ENCODE data around the gene CTTNBP2NL. TPM values are rescaled to one million over a fixed set of nuclear protein-coding genes. Genes with fewer than 3 reads are reported as not detected.

CTTNBP2NL gene, protein sequence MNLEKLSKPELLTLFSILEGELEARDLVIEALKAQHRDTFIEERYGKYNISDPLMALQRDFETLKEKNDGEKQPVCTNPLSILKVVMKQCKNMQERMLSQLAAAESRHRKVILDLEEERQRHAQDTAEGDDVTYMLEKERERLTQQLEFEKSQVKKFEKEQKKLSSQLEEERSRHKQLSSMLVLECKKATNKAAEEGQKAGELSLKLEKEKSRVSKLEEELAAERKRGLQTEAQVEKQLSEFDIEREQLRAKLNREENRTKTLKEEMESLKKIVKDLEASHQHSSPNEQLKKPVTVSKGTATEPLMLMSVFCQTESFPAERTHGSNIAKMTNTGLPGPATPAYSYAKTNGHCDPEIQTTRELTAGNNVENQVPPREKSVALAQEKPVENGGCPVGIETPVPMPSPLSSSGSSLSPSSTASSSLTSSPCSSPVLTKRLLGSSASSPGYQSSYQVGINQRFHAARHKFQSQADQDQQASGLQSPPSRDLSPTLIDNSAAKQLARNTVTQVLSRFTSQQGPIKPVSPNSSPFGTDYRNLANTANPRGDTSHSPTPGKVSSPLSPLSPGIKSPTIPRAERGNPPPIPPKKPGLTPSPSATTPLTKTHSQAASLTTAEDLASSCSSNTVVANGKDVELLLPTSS
- total RNA-seq = 1 to 10 TPM; 3.4 to 5.5 TPM

DNA sequence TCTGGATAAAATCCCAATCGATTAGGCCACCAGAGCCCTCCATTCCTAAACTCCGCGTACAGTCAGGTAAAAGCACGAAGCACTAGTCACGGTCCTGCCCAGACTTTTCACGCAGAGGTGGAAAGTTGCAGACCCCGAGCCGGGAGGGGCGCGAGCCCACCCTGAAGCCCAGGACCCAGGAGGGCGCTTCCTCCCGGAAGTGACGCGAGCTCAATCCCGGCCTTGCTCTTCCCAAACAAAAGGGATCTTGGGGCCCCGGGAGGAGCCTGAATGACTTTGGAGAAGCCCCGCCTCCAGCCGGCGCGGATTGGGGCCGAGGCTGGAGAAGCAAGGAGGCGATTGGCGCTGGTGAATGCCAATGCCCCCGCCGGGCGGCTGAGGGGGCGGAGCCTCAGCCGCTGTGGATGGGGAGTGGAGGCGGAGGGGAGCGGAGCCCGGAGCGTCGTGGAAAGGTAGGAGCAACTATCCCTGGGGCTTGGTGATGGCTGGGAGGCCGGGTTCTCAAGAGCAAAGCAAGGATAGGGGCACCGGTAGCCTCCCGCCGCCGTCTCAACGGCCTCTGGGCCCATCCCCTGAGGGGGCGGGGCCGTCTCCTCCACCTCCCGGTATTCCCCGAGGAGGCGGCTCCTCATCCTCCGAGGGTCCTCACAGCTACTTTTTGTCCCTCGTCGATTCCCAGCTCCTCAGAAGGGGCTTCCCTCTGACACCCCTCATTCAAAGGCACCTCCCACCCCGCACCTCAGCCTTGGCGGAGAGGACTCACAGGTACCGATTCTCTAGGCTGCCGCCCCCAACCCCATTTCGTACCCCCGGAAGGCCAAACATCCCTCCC, at the start of gene CTTNBP2NL:
Gene CTTNBP2NL (plus strand): TSS at position 394 of the 832 bp plus-strand sequence. CDS start 19,952 bp downstream, outside the sequence.
- H3K36me3 Mint-ChIP-seq = peaks cover 8 to 13% of the 10 kb centered on the region in 2 donors
- DNase-seq (ENCODE audit: low spot score in 2 of 2) (peak; percentile 77 to 84), ATAC-seq (peak; percentile 91 to 96)
- no peaks in the 10 kb centered on the region for H3K9me3 Mint-ChIP-seq
- H3K27ac Mint-ChIP-seq = peak within 1 kb of the TSS in 1 of 2 donors; percentile 84

DNA sequence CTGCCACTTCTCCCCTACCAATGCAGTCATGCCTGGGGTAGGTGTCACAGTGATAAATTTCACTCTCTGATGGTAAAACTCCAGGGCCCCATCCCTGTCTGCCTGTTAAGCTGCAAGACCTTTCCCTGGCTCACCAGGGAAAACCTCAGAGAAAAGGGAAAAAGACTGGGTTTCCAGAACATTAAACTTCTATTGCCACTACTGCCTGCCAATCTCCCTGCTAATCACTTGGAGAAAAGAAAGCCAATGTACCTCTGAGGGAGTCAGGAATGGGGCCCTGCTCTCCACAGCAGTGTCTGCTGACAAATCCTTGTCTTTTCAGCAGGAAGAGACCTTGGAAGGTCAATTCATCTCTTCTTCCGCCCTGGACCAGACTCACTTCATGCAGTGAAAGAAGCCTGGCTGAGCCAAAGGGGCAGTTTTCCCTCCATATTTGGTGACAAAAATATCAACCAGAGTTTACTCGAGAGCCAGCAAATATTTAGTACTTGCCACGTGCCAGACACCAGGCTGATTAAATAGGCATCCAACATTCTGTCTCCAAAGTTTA, 49.1 kb upstream of the CTTNBP2NL start:
- no peak for DNase-seq (ENCODE audit: low spot score in 2 of 2)
- Mint-ChIP-seq H3K9me3 (peaks cover 5 to 8% of the 10 kb centered on the region in 2 donors), H3K36me3 (peaks cover 0 to 5% of the 10 kb centered on the region in 2 donors), H3K27ac (no peak overlapping the region)
- ATAC-seq = no peak

DNA sequence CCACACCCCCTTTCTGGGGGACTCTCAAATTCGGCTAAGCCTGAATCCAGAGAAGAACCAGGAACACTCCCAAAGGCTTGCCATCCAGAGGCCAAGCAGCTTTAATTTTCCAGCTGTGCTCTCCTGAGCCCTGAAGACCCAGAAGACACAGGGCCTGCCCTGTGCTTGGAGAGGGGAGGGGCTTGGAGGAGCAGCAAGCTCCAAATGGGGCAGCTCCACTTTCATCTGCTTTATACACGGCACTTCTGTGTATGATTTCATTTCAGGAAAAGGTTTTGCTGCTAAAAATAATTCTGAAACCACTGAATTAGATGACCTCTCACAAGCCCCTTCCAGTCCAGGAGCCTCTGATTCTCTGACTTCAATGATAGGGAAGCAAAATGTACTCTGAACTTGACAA, 39.2 kb upstream of the CTTNBP2NL start:
- H3K27ac Mint-ChIP-seq = no peak overlapping the region
- ATAC-seq (no peak), DNase-seq (ENCODE audit: low spot score in 2 of 2) (no peak)
- H3K9me3 Mint-ChIP-seq = no peaks in the 10 kb centered on the region
- no peaks in the 10 kb centered on the region for H3K36me3 Mint-ChIP-seq

DNA sequence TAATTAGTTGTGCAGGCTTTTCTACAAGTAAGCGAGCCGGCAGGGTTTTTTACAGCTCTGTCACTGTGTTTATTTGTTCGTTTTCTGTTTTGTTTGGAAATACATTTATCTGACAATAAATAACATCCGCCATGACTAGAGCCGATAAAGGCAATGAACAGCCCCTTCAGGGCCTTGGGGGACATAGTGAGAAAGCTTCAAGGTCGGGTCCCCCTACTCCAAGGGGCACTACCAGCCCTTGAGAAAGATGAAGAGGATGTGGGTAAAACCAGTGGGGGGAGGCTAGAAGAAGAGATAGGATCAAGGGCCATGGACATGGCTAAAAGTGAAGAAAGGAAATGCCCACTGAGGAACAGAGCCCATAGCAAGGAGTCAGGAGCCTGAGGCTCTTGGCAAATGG, 38.5 kb upstream of the CTTNBP2NL start:
- DNase-seq (ENCODE audit: low spot score in 2 of 2) (no peak), ATAC-seq (no peak)
- Mint-ChIP-seq H3K27ac (no peak overlapping the region), H3K36me3 (no peaks in the 10 kb centered on the region), H3K9me3 (no peaks in the 10 kb centered on the region)

DNA sequence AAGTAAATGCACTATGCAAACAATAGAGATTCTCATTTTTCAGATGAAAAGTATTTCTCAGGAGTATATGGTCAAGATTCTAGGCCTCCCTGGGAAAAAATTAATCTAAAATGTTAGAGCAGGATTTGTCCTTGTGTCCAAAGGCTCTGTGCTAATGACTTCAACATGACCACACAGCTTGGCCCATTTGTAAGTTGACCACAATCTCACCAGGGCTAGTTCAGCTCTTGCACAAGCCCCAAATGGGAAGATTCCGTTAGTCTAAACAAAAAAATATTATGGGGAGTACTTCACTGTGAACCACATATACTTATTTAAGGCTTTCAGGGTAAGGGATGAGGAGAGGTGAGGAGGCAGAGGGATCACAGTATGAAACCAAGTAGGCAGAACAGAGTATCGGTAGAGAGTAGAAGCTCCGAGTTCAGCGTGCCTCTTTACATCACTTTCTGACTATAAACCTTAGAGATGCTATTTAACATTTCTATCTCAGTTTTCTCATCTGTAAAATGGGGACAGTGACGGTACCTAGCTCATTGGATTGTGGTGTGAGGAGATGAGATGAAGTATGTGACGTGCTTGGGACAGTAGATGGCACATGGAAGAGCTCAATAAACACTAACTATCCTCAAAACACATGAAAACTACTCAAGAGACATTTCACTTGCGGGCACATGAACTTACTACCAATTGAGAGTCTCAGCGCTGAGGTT, 37.8 kb upstream of the CTTNBP2NL start:
- Mint-ChIP-seq H3K9me3 (no peaks in the 10 kb centered on the region), H3K27ac (peak overlapping the region in 1 of 2 donors; percentile 35), H3K36me3 (no peaks in the 10 kb centered on the region)
- DNase-seq (ENCODE audit: low spot score in 2 of 2) (no peak), ATAC-seq (no peak)

DNA sequence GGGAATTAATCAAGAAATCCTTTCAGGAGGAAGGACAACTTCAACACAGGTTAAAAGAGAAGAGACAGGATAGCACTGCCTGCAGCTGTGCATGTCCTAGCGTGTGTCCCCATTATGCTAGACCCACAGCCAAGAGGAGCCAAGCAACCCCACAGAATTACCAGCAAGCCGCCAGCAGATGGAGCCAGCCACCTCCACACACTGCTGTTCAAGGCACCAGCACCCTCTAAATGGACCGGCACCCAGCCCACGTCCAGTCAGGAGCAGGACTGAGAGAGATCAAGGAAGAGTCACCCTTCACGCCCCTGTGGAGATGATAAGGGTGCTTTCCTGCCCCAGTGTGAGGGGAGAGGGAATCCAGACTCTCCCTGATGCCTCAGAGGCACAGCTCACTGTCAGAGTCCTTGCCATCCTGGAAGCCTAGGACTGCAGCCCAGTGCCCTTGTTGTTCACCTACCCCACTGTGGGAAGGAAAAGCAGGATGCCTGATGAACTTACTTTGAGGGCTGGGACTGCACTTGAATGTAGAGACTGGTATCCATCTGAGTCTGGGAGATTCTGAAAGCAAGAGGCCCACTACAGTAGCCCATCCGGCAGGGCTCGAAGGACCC, 37.1 kb upstream of the CTTNBP2NL start:
- ATAC-seq (peak; percentile 58 to 76), DNase-seq (ENCODE audit: low spot score in 2 of 2) (peak in 1 of 2 donors; percentile 42)
- Mint-ChIP-seq H3K9me3 (no peaks in the 10 kb centered on the region), H3K27ac (peak overlapping the region in 1 of 2 donors; percentile 35), H3K36me3 (no peaks in the 10 kb centered on the region)

DNA sequence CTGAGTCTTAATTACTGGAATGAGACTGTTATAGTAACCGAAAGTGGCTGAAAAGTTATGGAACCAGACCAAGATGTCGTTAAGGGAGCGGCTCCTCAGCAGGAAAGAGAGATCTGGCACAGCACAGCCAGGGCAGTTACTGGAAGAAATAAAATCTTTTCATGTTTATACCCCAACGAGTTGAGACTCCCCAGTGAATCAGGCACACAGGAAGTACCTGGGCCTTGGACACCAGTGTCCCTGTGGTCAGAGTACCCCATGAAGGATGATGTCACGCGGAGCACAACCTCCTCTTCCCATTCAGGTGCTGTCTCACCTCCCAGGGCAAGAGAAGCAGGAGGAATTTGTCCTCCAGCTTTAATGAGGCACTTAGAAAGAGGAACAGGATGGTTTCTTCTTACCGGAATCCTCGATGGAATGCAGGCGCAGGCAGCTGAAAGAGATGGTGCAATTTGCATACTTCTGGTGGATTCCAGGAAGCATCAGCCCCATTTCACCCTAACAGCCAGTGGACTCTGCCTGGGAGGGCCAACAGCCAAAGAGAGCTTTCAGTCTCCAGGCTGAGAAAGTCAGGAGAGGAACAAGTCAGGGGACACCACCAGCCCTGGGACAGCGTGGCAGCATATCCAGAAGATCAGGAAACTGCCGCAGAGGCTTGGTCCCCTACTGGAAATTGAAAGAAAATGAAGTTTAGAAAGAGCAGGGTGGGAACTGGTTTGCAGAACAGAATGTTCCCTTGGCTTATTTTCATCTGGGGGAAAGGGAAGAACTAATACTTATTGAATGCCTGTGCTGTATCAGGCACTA, 35.9 kb upstream of the CTTNBP2NL start:
- DNase-seq (ENCODE audit: low spot score in 2 of 2) (no peak), ATAC-seq (no peak)
- Mint-ChIP-seq H3K27ac (no peak overlapping the region), H3K9me3 (no peaks in the 10 kb centered on the region), H3K36me3 (no peaks in the 10 kb centered on the region)

DNA sequence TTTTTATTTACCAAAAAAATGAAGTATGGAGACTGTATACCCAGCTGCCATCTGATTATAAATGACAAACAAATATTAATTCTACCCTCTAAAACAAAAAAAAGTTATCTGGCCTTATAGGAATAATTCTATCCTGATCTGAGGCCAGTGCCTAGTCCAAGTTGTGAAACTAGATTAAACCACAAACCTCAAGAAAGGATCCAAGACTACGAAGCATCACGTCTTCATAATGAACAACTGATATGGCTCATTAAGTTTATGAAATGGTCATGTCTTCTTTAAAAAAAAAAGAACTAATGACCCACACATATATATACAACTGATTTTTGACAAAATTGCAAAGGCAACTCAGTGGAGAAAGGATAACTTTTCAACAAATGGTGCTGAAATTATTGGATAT, 32.4 kb upstream of the CTTNBP2NL start:
- no peaks in the 10 kb centered on the region for H3K36me3 Mint-ChIP-seq
- no peaks in the 10 kb centered on the region for H3K9me3 Mint-ChIP-seq
- no peak overlapping the region for H3K27ac Mint-ChIP-seq
- ATAC-seq = no peak
- no peak for DNase-seq (ENCODE audit: low spot score in 2 of 2)

DNA sequence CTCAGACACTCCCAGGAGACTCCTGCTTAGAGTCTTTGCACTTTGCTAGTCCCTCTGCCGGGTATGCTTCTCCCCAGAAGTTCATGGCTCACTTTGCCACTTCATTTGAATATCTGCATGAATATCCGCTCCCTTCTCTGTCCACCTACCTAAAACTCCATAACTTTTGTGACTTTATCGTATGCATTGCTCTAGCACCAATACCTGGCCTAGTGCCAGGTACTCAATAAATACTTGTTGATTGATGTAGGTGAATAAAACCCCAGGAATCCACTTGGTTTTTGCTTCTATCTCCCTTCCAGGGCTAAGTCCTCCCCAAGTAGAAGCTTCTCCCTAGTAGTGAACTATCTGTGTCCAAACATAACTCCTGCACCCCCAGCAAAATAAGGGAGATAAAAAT, 27.8 kb upstream of the CTTNBP2NL start:
- Mint-ChIP-seq H3K36me3 (no peaks in the 10 kb centered on the region), H3K9me3 (no peaks in the 10 kb centered on the region), H3K27ac (no peak overlapping the region)
- no peak for ATAC-seq
- no peak for DNase-seq (ENCODE audit: low spot score in 2 of 2)

DNA sequence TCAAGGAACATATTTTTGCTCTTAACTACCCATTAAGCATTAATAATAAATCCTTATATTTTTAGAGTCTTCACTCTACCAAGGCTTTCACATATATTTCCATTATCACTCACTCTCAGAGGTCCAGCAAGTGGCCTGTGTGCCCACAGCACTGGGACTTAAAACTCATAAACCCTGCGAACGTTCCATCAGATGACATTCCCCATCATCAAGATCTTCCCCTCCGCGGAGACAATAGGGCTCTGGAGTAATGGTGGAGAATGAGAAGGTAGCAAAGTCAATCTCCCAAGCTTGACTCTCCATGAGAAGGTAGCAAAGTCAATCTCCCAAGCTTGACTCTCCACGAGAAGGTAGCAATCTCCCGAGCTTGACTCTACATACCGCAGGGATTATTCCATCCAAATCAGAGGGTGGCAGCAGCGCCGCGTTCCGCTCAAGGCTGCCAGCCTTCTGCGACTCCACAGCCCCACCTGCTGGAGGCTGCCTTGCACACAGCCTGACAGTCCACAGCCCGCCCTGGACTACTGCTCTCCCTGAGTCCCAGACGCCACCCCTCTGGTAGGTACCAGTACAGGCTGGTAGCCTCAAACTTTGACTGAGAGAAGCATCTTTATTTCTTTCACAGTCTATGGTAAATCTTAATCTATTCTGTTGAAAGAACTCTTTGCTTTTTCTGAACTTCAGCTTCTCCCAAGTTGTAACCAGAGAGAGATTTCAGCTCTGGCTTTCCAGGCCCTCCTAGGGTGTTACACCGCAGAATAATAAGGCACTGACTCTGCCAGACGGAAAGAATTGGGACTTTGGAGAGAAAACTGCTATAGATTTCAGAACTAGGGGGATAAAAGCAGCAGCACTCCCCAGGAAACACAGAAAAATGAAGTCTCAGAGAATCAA, 26.4 kb upstream of the CTTNBP2NL start:
- ATAC-seq (peak; percentile 98 to 99), DNase-seq (ENCODE audit: low spot score in 2 of 2) (peak; percentile 73 to 93)
- no peak overlapping the region for H3K27ac Mint-ChIP-seq
- H3K36me3 Mint-ChIP-seq = no peaks in the 10 kb centered on the region
- H3K9me3 Mint-ChIP-seq = no peaks in the 10 kb centered on the region

DNA sequence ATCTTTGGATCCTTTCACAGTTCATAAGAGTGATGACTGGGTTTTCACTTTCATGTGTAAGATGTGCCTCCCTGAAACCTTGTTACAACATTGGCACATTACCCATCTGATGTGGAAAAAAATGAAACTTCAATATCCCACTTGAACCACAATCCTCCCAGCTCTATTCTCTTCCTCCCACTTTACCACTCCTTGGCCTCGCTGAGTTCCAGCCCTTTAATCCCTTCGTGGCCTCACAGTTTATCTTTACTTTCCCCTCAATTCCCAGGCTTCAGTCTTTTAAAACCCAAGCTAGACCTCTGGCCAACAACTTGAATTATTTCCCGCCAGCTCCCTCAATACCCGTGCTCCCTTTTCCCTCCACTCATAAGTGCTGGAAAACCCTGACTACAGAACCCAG, 25.0 kb upstream of the CTTNBP2NL start:
- Mint-ChIP-seq H3K27ac (no peak overlapping the region), H3K9me3 (no peaks in the 10 kb centered on the region), H3K36me3 (no peaks in the 10 kb centered on the region)
- no peak for DNase-seq (ENCODE audit: low spot score in 2 of 2)
- no peak for ATAC-seq

DNA sequence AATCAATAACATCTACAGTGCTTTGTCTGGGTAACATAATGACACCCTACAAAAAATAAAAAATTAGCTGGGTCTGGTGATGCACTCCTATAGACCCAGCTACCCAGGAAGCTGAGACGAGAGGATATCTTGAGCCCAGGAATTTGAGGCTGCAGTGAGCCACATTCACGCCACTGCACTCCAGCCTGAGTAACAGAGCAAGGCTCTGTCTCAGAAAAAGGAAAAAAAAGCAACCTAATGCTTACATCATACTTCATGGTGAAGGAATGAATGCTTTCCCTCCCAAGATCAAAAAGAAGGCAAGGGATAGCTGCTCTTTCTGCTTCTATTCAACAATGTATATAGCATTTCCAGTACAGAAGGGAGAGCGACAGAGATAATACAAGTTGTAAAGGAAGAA, 24.2 kb upstream of the CTTNBP2NL start:
- Mint-ChIP-seq H3K27ac (no peak overlapping the region), H3K36me3 (no peaks in the 10 kb centered on the region), H3K9me3 (no peaks in the 10 kb centered on the region)
- DNase-seq (ENCODE audit: low spot score in 2 of 2) = no peak
- no peak for ATAC-seq

DNA sequence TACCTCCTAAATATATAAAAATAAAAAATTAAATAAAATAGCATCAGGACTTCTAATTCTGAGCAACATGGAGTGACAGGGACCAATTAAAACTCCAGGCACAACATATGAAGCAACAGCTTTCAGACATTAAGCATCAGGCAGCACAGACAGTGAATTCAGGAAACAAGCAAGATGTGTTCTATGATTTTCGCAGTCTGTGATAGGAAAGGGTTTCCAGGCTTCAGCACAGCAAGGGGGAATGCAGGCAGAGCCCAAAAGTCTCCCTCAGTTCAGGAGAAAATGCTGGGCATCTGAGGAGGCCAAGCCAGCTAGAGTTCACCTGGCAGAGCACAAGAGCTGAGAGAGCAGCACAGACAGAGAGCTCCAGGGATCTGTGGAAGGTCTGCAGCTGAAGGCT, 22.2 kb upstream of the CTTNBP2NL start:
- DNase-seq (ENCODE audit: low spot score in 2 of 2) = no peak
- ATAC-seq = no peak
- Mint-ChIP-seq H3K36me3 (no peaks in the 10 kb centered on the region), H3K27ac (no peak overlapping the region), H3K9me3 (no peaks in the 10 kb centered on the region)

DNA sequence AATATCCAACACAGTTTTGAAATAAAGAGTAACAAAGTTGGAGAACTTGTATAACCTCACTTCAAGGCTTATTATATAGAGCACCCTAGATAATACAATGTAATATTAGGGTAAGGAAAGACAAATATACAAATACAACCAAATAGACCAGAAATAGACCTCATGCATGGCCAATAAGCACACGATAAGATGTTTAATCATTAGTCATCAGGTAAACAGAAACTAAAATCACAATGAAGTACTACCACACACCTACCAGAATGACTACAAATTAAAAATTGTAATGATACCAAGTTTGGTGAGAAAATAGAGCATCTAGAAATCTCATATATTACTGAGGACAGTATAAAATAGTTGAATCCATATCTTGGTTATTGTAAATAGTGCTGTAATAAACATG, 20.3 kb upstream of the CTTNBP2NL start:
- H3K36me3 Mint-ChIP-seq = no peaks in the 10 kb centered on the region
- no peak overlapping the region for H3K27ac Mint-ChIP-seq
- DNase-seq (ENCODE audit: low spot score in 2 of 2) = no peak
- ATAC-seq = no peak
- H3K9me3 Mint-ChIP-seq = no peaks in the 10 kb centered on the region

Data from activated naive CD4-positive, alpha-beta T cell treated with anti-CD3 and anti-CD28 coated beads, Interleukin-2, amount 50 U/mL, for 72 hours (primary cell).